ENCODE results near the gene MFSD2B.

- TF ChIP-seq EZH2phosphoT487 (IDR thresholded peaks at IDR 0.05; ENCODE audit: low read depth, severe bottlenecking, unreplicated experiment) (no peak), CTCF (IDR thresholded peaks at IDR 0.05; ENCODE audit: poor library complexity) (no peak)
These were observed 5.9 kb downstream of the MFSD2B start for GRCh38 chr2:24015562-24016375.
